Hepatocyte (in vitro differentiated cells): ENCODE measurements around the gene MKI67. TPM values are rescaled to one million over a fixed set of nuclear protein-coding genes. Genes with fewer than 3 reads are reported as not detected.

Experiments
- DNase-seq: peaks from one replicate; pipeline ENCODE4 v3.0.0-alpha.2; 2016; ENCODE audit warnings: low spot score
- H2AFZ ChIP-seq: fragments of 200-600 bp; sonication (generic); 2 replicates; pipeline ENCODE4 v1.6.0; 2016; ENCODE audit warnings: antibody characterized with exemption, mild to moderate bottlenecking
- H3K27ac ChIP-seq: fragments of 200-600 bp; sonication (generic); 2 replicates; pipeline ENCODE4 v1.5.1; 2016; ENCODE audit warnings: mild to moderate bottlenecking
- H3K27me3 ChIP-seq: fragments of 200-600 bp; sonication (generic); 2 replicates; pipeline ENCODE4 v1.6.1; 2016
- H3K36me3 ChIP-seq: fragments of 200-600 bp; sonication (generic); replicated peaks from 2 replicates; pipeline ENCODE4 v1.5.1; 2016; ENCODE audit warnings: low read depth; ENCODE audit not compliant: insufficient read depth
- H3K4me1 ChIP-seq: fragments of 200-600 bp; sonication (generic); 2 replicates; pipeline ENCODE4 v1.5.1; 2016; ENCODE audit warnings: mild to moderate bottlenecking, moderate library complexity; ENCODE audit not compliant: insufficient read depth
- H3K4me2 ChIP-seq: fragments of 200-600 bp; sonication (generic); 2 replicates; pipeline ENCODE4 v1.6.0; 2016
- H3K4me3 ChIP-seq: fragments of 200-600 bp; sonication (generic); 2 replicates; pipeline ENCODE4 v1.5.1; 2016; ENCODE audit warnings: mild to moderate bottlenecking
- H3K79me2 ChIP-seq: fragments of 200-600 bp; sonication (generic); 2 replicates; pipeline ENCODE4 v1.6.0; 2017; ENCODE audit warnings: mild to moderate bottlenecking
- H3K9me2 ChIP-seq: fragments of 200-600 bp; sonication (generic); replicated peaks from 2 replicates; pipeline ENCODE4 v1.6.0; 2017; ENCODE audit warnings: mild to moderate bottlenecking; ENCODE audit not compliant: insufficient read depth
- H3K9me3 ChIP-seq: fragments of 200-600 bp; sonication (generic); 2 replicates; pipeline ENCODE4 v1.5.1; 2016; ENCODE audit warnings: low read depth, mild to moderate bottlenecking
- H4K20me1 ChIP-seq: fragments of 200-600 bp; sonication (generic); 2 replicates; pipeline ENCODE4 v1.6.0; 2016; ENCODE audit warnings: mild to moderate bottlenecking; ENCODE audit not compliant: insufficient read depth, poor library complexity, severe bottlenecking
- CTCF ChIP-seq: fragments of 200-600 bp; sonication (generic); IDR thresholded peaks from 2 replicates; pipeline ENCODE4 v1.5.1; 2016; ENCODE audit warnings: antibody characterized with exemption, mild to moderate bottlenecking; ENCODE audit not compliant: poor library complexity
- EZH2 ChIP-seq: fragments of 200-600 bp; sonication (generic); IDR thresholded peaks from 2 replicates; pipeline ENCODE4 v1.6.1; 2016; ENCODE audit warnings: antibody characterized with exemption, mild to moderate bottlenecking, borderline replicate concordance
- EZH2phosphoT487 ChIP-seq: fragments of 200-600 bp; sonication (generic); IDR thresholded peaks from one replicate; pipeline ENCODE4 v1.6.1; 2018; ENCODE audit warnings: antibody characterized with exemption, mild to moderate bottlenecking, low read depth, moderate library complexity; ENCODE audit not compliant: unreplicated experiment, severe bottlenecking
- WGBS: methylation state at CpG from one replicate; pipeline ENCODE4 v1.1.6; 2016; ENCODE audit warnings: low lambda C conversion rate; ENCODE audit errors: missing lambda C conversion rate; 5-methylcytosine and 5-hydroxymethylcytosine counted together
- polyA plus RNA-seq: library from polyadenylated mRNA; unstranded; fragments of >200 nt; fragmentation: Nextera tagmentation; extraction: Ambion mirVana; gene quantifications from 2 replicates; pipeline ENCODE4 v1.2.1, GENCODE V29; 2016
- total RNA-seq: library from RNA; depleted of rRNA; stranded (reverse); fragments of >200 nt; gene quantifications from 2 replicates; pipeline ENCODE4 v1.2.3, GENCODE V29; 2014

MKI67 gene
- total and polyA plus RNA-seq, 2 experiments from 2014 or later = 8.1 to 13.1 TPM

GRCh38 chr10:128160297-128160711, 34.1 kb upstream of the MKI67 start:
- no peak for DNase-seq
- H3K27me3 ChIP-seq = peaks cover under 1% of the 10 kb centered on the region
- TF ChIP-seq EZH2 = no peak
- TF ChIP-seq EZH2phosphoT487 = no peak
- TF ChIP-seq CTCF = no peak
- no peaks in the 10 kb centered on the region for H3K36me3 ChIP-seq
- H3K4me1 ChIP-seq = peaks cover 8% of the 10 kb centered on the region
- no peaks in the 10 kb centered on the region for H3K9me3 ChIP-seq
- H2AFZ ChIP-seq = no peak overlapping the region
- no peak overlapping the region for H3K4me3 ChIP-seq
- no peak overlapping the region for H3K27ac ChIP-seq
- WGBS = 77% methylated on average over 6 of the region's 6 CpGs
- no peaks in the 10 kb centered on the region for H3K79me2 ChIP-seq
- no peaks in the 10 kb centered on the region for H3K9me2 ChIP-seq
- H4K20me1 ChIP-seq = no peaks in the 10 kb centered on the region
- H3K4me2 ChIP-seq = no peak overlapping the region

GRCh38 chr10:128158021-128158795, 32.0 kb upstream of the MKI67 start:
- Histone ChIP-seq H3K4me3 (no peak overlapping the region), H3K27ac (peak overlapping the region; percentile 94), H3K79me2 (no peaks in the 10 kb centered on the region), H3K9me3 (no peaks in the 10 kb centered on the region), H2AFZ (no peak overlapping the region), H3K4me1 (peaks cover 8% of the 10 kb centered on the region), H3K9me2 (no peaks in the 10 kb centered on the region), H3K4me2 (no peak overlapping the region), H4K20me1 (no peaks in the 10 kb centered on the region), H3K27me3 (no peaks in the 10 kb centered on the region), H3K36me3 (no peaks in the 10 kb centered on the region)
- DNase-seq = peak; percentile 42
- WGBS = 93% methylated on average over 9 of the region's 9 CpGs
- TF ChIP-seq EZH2 = no peak

- peaks cover 5% of the 10 kb centered on the region for H3K27me3 ChIP-seq
- H3K4me3 ChIP-seq = no peak overlapping the region
- H4K20me1 ChIP-seq = no peaks in the 10 kb centered on the region
- 70% methylated on average over 9 of the region's 9 CpGs for WGBS
- peak overlapping the region; percentile 94 for H3K27ac ChIP-seq
- DNase-seq = peak; percentile 80
- H3K4me1 ChIP-seq = peaks cover 8% of the 10 kb centered on the region
- H3K79me2 ChIP-seq = no peaks in the 10 kb centered on the region
- peak overlapping the region; percentile 52 for H3K4me2 ChIP-seq
- no peaks in the 10 kb centered on the region for H3K9me3 ChIP-seq
- no peak for TF ChIP-seq EZH2
- TF ChIP-seq CTCF = no peak
- no peak for TF ChIP-seq EZH2phosphoT487
- no peaks in the 10 kb centered on the region for H3K36me3 ChIP-seq
- no peak overlapping the region for H2AFZ ChIP-seq
- H3K9me2 ChIP-seq = no peaks in the 10 kb centered on the region
Observed at GRCh38 chr10:128156999-128157755, 31.0 kb upstream of the MKI67 start.
